ENCODE measurements around the gene SIL1.
A peak's percentile ranks its signal among the peaks of the same experiment; 100 is the strongest.

Gene SIL1

GRCh38 chr5:139197710-139198669 is at the start of gene SIL1:
TSS of gene SIL1 (minus strand) at chr5:139198368. CDS start at chr5:139127843, 70,525 bp downstream.
- TF ChIP-seq, protein P1, sequence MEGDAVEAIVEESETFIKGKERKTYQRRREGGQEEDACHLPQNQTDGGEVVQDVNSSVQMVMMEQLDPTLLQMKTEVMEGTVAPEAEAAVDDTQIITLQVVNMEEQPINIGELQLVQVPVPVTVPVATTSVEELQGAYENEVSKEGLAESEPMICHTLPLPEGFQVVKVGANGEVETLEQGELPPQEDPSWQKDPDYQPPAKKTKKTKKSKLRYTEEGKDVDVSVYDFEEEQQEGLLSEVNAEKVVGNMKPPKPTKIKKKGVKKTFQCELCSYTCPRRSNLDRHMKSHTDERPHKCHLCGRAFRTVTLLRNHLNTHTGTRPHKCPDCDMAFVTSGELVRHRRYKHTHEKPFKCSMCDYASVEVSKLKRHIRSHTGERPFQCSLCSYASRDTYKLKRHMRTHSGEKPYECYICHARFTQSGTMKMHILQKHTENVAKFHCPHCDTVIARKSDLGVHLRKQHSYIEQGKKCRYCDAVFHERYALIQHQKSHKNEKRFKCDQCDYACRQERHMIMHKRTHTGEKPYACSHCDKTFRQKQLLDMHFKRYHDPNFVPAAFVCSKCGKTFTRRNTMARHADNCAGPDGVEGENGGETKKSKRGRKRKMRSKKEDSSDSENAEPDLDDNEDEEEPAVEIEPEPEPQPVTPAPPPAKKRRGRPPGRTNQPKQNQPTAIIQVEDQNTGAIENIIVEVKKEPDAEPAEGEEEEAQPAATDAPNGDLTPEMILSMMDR (IDR thresholded peaks at IDR 0.05; ENCODE audit: borderline replicate concordance, insufficient read depth, low read depth, low read length), result no peak
- H3K4me3 ChIP-seq (ENCODE audit: low read depth, low read length), result peak within 1 kb of the TSS; percentile 81

DNA sequence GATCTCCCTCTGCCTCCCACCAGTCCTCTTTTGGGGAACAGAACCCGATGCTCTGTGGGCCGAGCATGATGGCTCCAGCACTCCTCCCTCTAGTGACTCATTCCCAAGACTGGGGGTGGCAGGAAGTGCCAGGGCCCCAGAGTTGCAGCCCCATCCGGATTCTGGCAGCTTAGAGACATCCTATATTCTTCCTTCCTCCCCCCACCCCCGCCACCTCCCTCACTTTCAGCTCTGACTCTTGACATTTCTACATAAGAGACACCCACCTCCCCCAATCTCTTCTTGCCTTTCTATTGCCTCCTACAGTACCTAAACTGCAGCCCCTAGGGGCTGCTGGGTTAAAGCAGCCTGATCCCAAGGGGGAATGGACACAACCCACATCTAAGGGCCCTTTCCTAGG is 48.2 kb upstream of the SIL1 start:
- TF ChIP-seq, protein P1 (IDR thresholded peaks at IDR 0.05; ENCODE audit: borderline replicate concordance, insufficient read depth, low read depth, low read length), result no peak

DNA sequence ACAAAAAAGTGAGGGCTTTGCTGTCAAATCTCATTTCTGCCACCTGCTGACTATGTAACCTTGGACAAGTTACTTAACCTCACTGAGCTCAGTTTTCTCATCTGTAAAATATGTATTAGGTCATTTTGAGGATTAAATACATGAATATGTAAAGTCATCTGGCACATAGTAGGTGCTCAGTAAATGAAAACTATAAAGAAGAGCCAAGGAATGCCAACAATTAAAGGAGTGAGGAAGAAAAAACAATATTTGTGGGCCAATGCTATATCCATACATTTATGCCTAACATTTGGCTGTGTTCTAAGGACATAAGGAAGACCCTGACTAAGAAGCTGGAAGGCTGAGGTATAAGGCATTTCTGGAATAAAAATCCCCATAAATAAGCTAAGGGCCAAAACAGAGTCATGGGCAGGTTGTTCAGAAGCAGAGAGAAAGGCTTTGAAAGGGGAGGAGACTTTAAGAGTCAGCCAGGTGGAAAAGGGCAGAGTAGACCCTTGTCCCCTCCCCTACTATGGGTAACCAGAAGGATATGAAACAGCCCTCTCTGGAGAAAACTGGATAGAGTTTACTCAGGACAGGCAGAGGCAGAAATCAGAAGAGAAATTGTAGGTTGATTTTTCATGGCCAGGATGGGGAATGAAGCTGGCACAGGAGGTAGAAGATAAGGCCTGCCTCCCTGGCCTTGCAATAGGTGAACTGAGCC is 47.6 kb upstream of the SIL1 start:
- H3K4me3 ChIP-seq (ENCODE audit: low read depth, low read length), result peak overlapping the region; percentile 11
- TF ChIP-seq, protein P1 (IDR thresholded peaks at IDR 0.05; ENCODE audit: borderline replicate concordance, insufficient read depth, low read depth, low read length), result no peak

More for the DNA sequence above, 48.2 kb upstream of the SIL1 start:
- peak overlapping the region; percentile 11 for H3K4me3 ChIP-seq (ENCODE audit: low read depth, low read length)

- H3K4me3 ChIP-seq (ENCODE audit: low read depth, low read length), result no peak overlapping the region
- TF ChIP-seq, protein P1 (IDR thresholded peaks at IDR 0.05; ENCODE audit: borderline replicate concordance, insufficient read depth, low read depth, low read length), result no peak
Measured at GRCh38 chr5:139243425-139243970, 45.3 kb upstream of the SIL1 start.

- no peak overlapping the region for H3K4me3 ChIP-seq (ENCODE audit: low read depth, low read length)
- TF ChIP-seq, protein P1 (IDR thresholded peaks at IDR 0.05; ENCODE audit: borderline replicate concordance, insufficient read depth, low read depth, low read length), result no peak
Measured at GRCh38 chr5:139241139-139241538, 43.0 kb upstream of the SIL1 start.

GRCh38 chr5:139236479-139236878 is 38.3 kb upstream of the SIL1 start:
- H3K4me3 ChIP-seq (ENCODE audit: low read depth, low read length), result no peak overlapping the region
- TF ChIP-seq, protein P1 (IDR thresholded peaks at IDR 0.05; ENCODE audit: borderline replicate concordance, insufficient read depth, low read depth, low read length), result no peak
